Ishikawa (cell line): ENCODE results near the gene TMEM91.

ENCODE experiments used
- REST ChIP-seq: IDR thresholded peaks from 2 replicates; pipeline ENCODE4 v1.6.1; 2012; ENCODE audit warnings: low read depth, mild to moderate bottlenecking
- TAF1 ChIP-seq: IDR thresholded peaks from 2 replicates; pipeline ENCODE4 v1.6.1; 2012; ENCODE audit warnings: low read depth, mild to moderate bottlenecking

GRCh38 chr19:41403181-41403970 lies 27.0 kb downstream of the TMEM91 start:
- TF ChIP-seq TAF1: no peak
- TF ChIP-seq REST: no peak
